ENCODE measurements around the gene HDGFL1.

The HDGFL1 gene

DNA sequence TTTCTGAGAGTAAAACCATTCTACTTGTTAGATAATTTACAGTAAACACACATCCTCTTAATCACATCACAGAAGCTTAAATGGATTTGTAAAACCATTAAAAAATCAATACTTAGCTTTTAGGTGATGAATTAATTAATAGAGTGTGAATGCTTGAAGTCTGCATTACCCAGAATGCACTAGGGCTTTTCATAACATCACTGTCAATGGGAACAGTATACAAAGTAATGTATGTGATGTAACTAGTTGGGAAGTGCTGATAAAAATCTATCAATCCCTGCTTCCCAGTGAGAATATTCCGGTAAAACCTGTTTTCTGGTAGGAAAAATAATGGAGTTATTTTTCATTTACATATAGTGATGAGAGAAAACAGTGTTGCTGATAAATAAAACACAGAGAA lies 23.1 kb upstream of the HDGFL1 start:
- TF ChIP-seq EZH2phosphoT487 (IDR thresholded peaks at IDR 0.05; ENCODE audit: low read depth): no peak
- TF ChIP-seq, protein P1, sequence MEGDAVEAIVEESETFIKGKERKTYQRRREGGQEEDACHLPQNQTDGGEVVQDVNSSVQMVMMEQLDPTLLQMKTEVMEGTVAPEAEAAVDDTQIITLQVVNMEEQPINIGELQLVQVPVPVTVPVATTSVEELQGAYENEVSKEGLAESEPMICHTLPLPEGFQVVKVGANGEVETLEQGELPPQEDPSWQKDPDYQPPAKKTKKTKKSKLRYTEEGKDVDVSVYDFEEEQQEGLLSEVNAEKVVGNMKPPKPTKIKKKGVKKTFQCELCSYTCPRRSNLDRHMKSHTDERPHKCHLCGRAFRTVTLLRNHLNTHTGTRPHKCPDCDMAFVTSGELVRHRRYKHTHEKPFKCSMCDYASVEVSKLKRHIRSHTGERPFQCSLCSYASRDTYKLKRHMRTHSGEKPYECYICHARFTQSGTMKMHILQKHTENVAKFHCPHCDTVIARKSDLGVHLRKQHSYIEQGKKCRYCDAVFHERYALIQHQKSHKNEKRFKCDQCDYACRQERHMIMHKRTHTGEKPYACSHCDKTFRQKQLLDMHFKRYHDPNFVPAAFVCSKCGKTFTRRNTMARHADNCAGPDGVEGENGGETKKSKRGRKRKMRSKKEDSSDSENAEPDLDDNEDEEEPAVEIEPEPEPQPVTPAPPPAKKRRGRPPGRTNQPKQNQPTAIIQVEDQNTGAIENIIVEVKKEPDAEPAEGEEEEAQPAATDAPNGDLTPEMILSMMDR (IDR thresholded peaks at IDR 0.05; ENCODE audit: low read depth, low read length): no peak
- Histone ChIP-seq H3K4me2 (ENCODE audit: low read length) (no peak overlapping the region), H3K79me2 (ENCODE audit: low read length) (no peaks in the 10 kb centered on the region), H3K9ac (ENCODE audit: low read length) (no peak overlapping the region), H3K4me1 (ENCODE audit: low read length) (no peaks in the 10 kb centered on the region), H3K4me3 (ENCODE audit: low read length) (no peak overlapping the region), H3K9me3 (ENCODE audit: insufficient read depth, low read length) (no peaks in the 10 kb centered on the region), H3K36me3 (replicated peaks; ENCODE audit: low read depth, low read length) (no peaks in the 10 kb centered on the region), H3K27me3 (ENCODE audit: low read depth, low read length) (no peaks in the 10 kb centered on the region), H3K27ac (ENCODE audit: low read length) (no peak overlapping the region), H2AFZ (ENCODE audit: low read depth, low read length) (no peak overlapping the region), H4K20me1 (ENCODE audit: insufficient read depth, low read length) (no peaks in the 10 kb centered on the region)

DNA sequence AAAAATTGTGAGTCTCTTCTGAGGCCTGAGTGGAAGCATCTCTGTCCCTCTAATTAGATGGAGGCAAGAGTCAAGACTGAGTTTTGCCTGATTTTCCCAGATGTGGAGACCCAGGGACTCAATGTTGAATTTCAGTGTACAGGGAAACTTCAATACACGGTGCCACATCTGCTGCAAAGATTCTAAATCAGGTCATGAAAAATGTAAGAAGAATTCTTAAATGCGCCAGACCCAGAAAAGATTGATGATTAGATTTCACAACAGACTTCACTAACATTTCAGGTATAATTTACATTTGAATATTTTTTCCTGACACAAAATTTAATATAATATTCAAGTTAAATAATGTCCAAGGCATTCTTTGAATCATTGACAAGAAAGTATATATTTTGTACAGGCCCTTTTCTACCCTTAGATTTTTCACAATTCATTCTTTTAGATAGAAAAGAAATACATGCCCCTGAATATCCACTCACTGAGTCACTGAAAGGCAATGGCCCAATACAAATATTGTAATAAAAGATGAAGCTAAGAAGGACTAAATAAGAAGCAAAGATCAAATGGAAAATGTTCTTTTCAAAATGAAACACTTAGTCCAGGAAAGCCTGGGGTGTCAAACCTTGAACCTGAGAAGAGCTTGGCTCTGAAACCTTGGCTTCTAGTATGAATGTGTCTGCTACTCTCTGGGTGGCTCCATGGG lies 18.2 kb upstream of the HDGFL1 start:
- Histone ChIP-seq H4K20me1 (ENCODE audit: insufficient read depth, low read length) (no peaks in the 10 kb centered on the region), H3K79me2 (ENCODE audit: low read length) (no peaks in the 10 kb centered on the region), H3K9me3 (ENCODE audit: insufficient read depth, low read length) (no peaks in the 10 kb centered on the region), H2AFZ (ENCODE audit: low read depth, low read length) (no peak overlapping the region), H3K4me1 (ENCODE audit: low read length) (no peaks in the 10 kb centered on the region), H3K9ac (ENCODE audit: low read length) (no peak overlapping the region), H3K36me3 (replicated peaks; ENCODE audit: low read depth, low read length) (no peaks in the 10 kb centered on the region), H3K27ac (ENCODE audit: low read length) (no peak overlapping the region), H3K4me3 (ENCODE audit: low read length) (no peak overlapping the region), H3K27me3 (ENCODE audit: low read depth, low read length) (no peaks in the 10 kb centered on the region), H3K4me2 (ENCODE audit: low read length) (no peak overlapping the region)
- TF ChIP-seq, protein P1 (IDR thresholded peaks at IDR 0.05; ENCODE audit: low read depth, low read length): no peak
- TF ChIP-seq EZH2phosphoT487 (IDR thresholded peaks at IDR 0.05; ENCODE audit: low read depth): no peak

GRCh38 chr6:22556266-22556665 lies 13.1 kb upstream of the HDGFL1 start:
- Histone ChIP-seq H3K27ac (ENCODE audit: low read length) (no peak overlapping the region), H3K4me3 (ENCODE audit: low read length) (no peak overlapping the region), H3K9ac (ENCODE audit: low read length) (no peak overlapping the region), H2AFZ (ENCODE audit: low read depth, low read length) (no peak overlapping the region), H3K4me2 (ENCODE audit: low read length) (no peak overlapping the region), H3K27me3 (ENCODE audit: low read depth, low read length) (no peaks in the 10 kb centered on the region), H3K9me3 (ENCODE audit: insufficient read depth, low read length) (no peaks in the 10 kb centered on the region), H3K36me3 (replicated peaks; ENCODE audit: low read depth, low read length) (no peaks in the 10 kb centered on the region), H3K4me1 (ENCODE audit: low read length) (no peaks in the 10 kb centered on the region), H3K79me2 (ENCODE audit: low read length) (no peaks in the 10 kb centered on the region), H4K20me1 (ENCODE audit: insufficient read depth, low read length) (no peaks in the 10 kb centered on the region)
- TF ChIP-seq EZH2phosphoT487 (IDR thresholded peaks at IDR 0.05; ENCODE audit: low read depth): no peak
- TF ChIP-seq, protein P1 (IDR thresholded peaks at IDR 0.05; ENCODE audit: low read depth, low read length): no peak

- TF ChIP-seq EZH2phosphoT487 (IDR thresholded peaks at IDR 0.05; ENCODE audit: low read depth): no peak
- TF ChIP-seq, protein P1 (IDR thresholded peaks at IDR 0.05; ENCODE audit: low read depth, low read length): no peak
- H4K20me1 ChIP-seq (ENCODE audit: insufficient read depth, low read length): no peaks in the 10 kb centered on the region
- no peak overlapping the region for H3K9ac ChIP-seq (ENCODE audit: low read length)
- no peak overlapping the region for H3K4me2 ChIP-seq (ENCODE audit: low read length)
- H3K27me3 ChIP-seq (ENCODE audit: low read depth, low read length): no peaks in the 10 kb centered on the region
- no peaks in the 10 kb centered on the region for H3K79me2 ChIP-seq (ENCODE audit: low read length)
- H3K4me1 ChIP-seq (ENCODE audit: low read length): no peaks in the 10 kb centered on the region
- no peak overlapping the region for H3K27ac ChIP-seq (ENCODE audit: low read length)
- no peaks in the 10 kb centered on the region for H3K9me3 ChIP-seq (ENCODE audit: insufficient read depth, low read length)
- H3K36me3 ChIP-seq (replicated peaks; ENCODE audit: low read depth, low read length): no peaks in the 10 kb centered on the region
- no peak overlapping the region for H2AFZ ChIP-seq (ENCODE audit: low read depth, low read length)
- no peak overlapping the region for H3K4me3 ChIP-seq (ENCODE audit: low read length)
Observed at GRCh38 chr6:22557007-22557406, 12.4 kb upstream of the HDGFL1 start.

Measured in OCI-LY3 (cell line).